Fibroblast of villous mesenchyme (primary cell): ENCODE data around the gene FBXL17. TPM values are rescaled to one million over a fixed set of nuclear protein-coding genes. Genes with fewer than 3 reads are reported as not detected.

ENCODE experiments used
- DNase-seq: peaks from one replicate; pipeline ENCODE4 v3.0.0-alpha.2; 2010; ENCODE audit warnings: low read depth
- H3K4me3 ChIP-seq: 2 replicates; pipeline ENCODE4 v1.5.1; 2011; ENCODE audit warnings: low read depth, mild to moderate bottlenecking, low read length
- total RNA-seq: library from RNA; depleted of rRNA; stranded (reverse); fragments of >200 nt; gene quantifications from 2 replicates; pipeline ENCODE4 v1.2.3, GENCODE V29; 2012
- TF ChIP-seq, protein P1 (sequence below): IDR thresholded peaks from 2 replicates; pipeline ENCODE4 v1.5.1; 2012; ENCODE audit warnings: low read depth, mild to moderate bottlenecking, low read length; ENCODE audit not compliant: insufficient read depth

The FBXL17 gene
- 16.8 and 20.3 TPM in 2 replicates for total RNA-seq

DNA sequence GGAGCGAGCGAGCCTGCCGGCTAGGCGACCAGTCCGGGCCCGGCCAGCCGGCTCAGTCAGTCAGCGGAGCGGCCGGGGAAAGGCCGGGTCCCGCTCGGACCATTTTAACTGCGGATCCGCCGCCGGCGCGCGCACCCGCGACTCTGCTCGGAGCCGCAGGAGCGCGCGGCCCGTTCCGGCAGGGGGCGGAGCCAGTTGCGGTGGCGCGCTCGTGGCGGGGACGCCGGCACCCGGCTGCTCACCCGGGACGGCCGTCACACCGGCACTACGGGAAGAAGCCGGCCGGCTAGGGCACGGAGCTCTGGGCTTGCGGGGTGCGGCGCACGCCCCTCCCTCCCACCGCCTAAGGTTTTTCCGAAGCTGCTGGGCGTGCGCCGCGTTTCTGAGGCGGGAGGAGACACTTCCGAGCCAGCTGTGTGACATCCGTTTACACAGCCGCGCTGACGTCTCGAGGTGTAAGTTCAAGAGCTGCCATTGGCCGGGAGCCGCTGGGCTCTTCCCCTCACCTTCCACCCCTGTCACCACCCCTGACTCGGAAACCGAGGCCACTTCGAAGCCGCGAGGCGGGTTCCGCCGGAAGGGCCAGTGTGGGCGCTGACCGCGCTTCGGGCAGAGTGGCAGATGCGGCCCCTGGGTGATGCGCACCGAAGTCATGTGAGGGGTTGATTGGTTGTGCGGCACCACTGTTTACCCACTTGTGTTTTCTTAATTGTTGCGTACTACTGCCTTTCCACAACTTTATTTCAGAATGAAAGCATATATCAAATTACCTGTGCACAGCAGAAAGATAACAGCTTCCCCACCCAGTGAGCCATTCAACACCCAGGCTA is at the start of gene FBXL17:
FBXL17 (minus strand) TSS at position 145 of the 830 bp plus-strand sequence.
- H3K4me3 ChIP-seq = peak within 1 kb of the TSS; percentile 84
- peak; percentile 94 for DNase-seq
- TF ChIP-seq, protein P1, sequence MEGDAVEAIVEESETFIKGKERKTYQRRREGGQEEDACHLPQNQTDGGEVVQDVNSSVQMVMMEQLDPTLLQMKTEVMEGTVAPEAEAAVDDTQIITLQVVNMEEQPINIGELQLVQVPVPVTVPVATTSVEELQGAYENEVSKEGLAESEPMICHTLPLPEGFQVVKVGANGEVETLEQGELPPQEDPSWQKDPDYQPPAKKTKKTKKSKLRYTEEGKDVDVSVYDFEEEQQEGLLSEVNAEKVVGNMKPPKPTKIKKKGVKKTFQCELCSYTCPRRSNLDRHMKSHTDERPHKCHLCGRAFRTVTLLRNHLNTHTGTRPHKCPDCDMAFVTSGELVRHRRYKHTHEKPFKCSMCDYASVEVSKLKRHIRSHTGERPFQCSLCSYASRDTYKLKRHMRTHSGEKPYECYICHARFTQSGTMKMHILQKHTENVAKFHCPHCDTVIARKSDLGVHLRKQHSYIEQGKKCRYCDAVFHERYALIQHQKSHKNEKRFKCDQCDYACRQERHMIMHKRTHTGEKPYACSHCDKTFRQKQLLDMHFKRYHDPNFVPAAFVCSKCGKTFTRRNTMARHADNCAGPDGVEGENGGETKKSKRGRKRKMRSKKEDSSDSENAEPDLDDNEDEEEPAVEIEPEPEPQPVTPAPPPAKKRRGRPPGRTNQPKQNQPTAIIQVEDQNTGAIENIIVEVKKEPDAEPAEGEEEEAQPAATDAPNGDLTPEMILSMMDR = no peak

DNA sequence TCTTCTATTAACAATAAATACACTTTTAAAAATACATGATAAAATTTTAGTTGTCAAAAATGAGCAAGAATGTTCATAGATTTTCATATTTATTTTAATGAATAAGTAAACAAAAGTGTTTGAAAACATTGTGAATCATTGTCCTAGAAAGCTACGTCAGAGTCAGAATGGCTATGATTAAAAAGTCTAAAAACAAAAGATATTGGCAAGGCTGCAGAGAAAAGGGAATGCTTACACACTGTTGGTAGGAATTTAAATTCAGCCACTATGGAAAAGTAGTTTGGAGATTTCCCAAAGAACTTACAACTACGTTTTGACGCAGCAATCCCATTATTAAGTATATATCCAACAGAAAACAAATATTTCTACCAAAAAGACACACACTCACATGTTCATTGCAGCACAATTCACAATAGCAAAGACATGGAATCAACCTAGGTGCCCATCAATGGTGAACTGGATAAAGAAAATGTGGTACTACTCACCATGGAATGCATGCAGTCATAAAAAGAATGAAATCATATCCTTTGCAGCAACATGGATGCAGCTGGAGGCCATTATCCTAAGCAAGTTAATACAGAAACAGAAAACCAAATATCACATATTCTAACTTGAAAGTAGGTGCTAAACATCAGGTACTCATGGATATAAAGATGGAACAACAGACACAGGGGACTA is 49.2 kb upstream of the FBXL17 start:
- H3K4me3 ChIP-seq = no peak overlapping the region
- DNase-seq = no peak
- TF ChIP-seq, protein P1 = no peak

DNA sequence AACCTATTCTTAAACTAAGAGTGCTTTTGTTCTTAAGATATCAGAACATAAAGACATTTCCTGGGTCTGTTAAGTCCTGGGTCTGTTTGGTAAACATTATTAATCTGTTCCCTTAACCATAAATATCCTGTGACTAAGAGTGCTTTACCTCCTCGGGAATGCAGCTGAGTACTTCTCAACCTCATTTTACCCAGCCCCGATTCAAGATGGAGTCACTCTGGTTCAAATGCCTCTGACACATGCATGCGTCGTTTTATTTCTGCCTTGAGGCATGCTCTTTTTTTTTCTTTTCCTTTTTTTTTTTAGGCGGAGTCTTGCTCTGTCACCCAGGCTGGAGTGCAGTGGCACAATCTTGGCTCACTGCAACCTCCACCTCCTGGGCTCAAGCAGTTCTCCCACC is 39.8 kb upstream of the FBXL17 start:
- TF ChIP-seq, protein P1 = no peak
- peak; percentile 31 for DNase-seq
- no peak overlapping the region for H3K4me3 ChIP-seq

DNA sequence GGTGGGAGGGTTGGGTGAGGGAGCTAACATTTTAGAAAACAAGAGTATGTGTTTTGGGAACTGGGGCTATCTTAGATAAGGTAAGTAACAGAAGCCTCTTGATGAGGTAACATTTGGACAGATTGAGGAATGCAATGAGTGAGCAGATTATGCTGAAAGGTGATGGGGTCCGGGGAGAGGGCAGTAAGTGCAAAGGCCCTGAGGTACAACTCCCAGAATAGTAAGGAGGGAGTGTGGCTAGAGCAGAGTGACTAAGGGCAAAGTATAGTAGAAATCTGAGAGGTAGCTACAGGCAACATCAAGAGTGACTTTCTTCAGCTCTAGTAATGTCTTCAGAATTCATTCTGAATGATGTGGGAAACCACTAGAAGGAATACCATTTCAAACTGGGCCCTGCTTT is 38.9 kb upstream of the FBXL17 start:
- DNase-seq = no peak
- H3K4me3 ChIP-seq = no peak overlapping the region
- TF ChIP-seq, protein P1 = no peak

DNA sequence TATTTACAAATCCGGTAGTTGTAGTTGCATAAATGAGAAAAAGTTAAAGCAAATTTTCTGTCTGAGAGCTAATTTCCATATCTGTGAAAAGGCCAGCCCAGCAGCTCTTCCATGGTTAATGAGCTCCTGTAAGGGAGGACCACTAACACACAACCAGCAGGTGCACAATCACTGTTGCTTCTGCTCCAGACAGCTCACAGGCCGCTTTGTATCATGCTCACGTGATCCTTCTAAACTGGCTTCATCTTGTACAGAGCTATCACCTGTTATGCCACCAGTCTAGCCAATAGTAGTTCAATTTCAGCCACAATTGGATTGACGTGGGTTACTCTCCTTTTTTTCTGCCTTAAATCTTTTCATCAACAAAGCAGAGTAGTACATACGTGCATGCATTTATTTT is 38.3 kb upstream of the FBXL17 start:
- no peak for DNase-seq
- H3K4me3 ChIP-seq = no peak overlapping the region
- TF ChIP-seq, protein P1 = no peak

DNA sequence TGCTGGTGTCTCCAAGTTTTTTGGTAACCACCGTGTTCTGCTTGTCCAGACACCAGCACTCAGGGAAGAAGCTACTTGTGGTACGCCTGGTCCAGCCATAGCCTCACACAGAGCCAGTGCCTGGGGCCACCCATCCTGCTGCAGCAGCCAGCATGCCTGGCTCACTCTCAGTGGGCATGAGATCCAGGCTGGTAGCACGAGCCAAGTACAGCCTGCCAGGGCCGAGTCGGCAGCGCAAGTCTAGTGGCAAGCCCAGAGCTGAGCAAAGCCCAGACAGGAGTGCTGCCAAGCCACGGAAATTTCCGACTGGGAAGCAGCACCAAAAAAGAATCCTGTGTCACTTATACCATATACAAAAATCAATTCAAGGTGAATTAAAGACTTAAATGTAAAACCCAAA is 36.3 kb upstream of the FBXL17 start:
- DNase-seq = no peak
- no peak overlapping the region for H3K4me3 ChIP-seq
- TF ChIP-seq, protein P1 = no peak
